DND-41 (cell line): ENCODE measurements around the gene ZNF880.

Source experiments
- ATAC-seq: fragments of 200-7000 bp; cut with Tn5 transposase; 3 replicates; pipeline ENCODE4 v1.9.1; 2021; ENCODE audit warnings: low read depth; ENCODE audit not compliant: insufficient read depth
- DNase-seq: peaks from one replicate; pipeline ENCODE4 v3.0.0-alpha.2; 2020
- H2AFZ ChIP-seq: 2 replicates; pipeline ENCODE4 v1.6.0; 2012; ENCODE audit warnings: low read depth, low read length
- H3K27ac ChIP-seq: 2 replicates; pipeline ENCODE4 v1.5.1; 2012; ENCODE audit warnings: low read length, inconsistent platforms
- H3K27me3 ChIP-seq: fragments of 200-600 bp; sonication (generic); 2 replicates; pipeline ENCODE4 v1.6.0; 2012; ENCODE audit warnings: low read length, mild to moderate bottlenecking, inconsistent platforms; ENCODE audit not compliant: insufficient read depth, poor library complexity
- H3K36me3 ChIP-seq: 2 replicates; pipeline ENCODE4 v1.5.1; 2012; ENCODE audit warnings: low read length, inconsistent platforms; ENCODE audit not compliant: insufficient read depth
- H3K4me1 ChIP-seq: 2 replicates; pipeline ENCODE4 v1.5.1; 2012; ENCODE audit warnings: mild to moderate bottlenecking, low read length; ENCODE audit not compliant: insufficient read depth
- H3K4me2 ChIP-seq: 2 replicates; pipeline ENCODE4 v1.6.0; 2012; ENCODE audit warnings: mild to moderate bottlenecking, moderate library complexity, low read length, inconsistent platforms; ENCODE audit not compliant: insufficient read depth
- H3K4me3 ChIP-seq, 2 experiments: fragments of 200-600 bp in 1 of 2; shearing (Covaris generic) in 1 of 2; 2 replicates each; pipeline ENCODE4 v1.5.1; 2012 to 2016; ENCODE audit warnings: inconsistent platforms in 2 of 2, low read length in 2 of 2, mild to moderate bottlenecking in 2 of 2, low read depth in 1 of 2, moderate library complexity in 1 of 2
- H3K79me2 ChIP-seq: 2 replicates; pipeline ENCODE4 v1.6.0; 2012; ENCODE audit warnings: low read length, inconsistent platforms; ENCODE audit not compliant: insufficient read depth
- H3K9ac ChIP-seq: 2 replicates; pipeline ENCODE4 v1.6.0; 2012; ENCODE audit warnings: low read depth, mild to moderate bottlenecking, inconsistent platforms, low read length, moderate library complexity
- H3K9me3 ChIP-seq: 2 replicates; pipeline ENCODE4 v1.5.1; 2012; ENCODE audit warnings: low read length, moderate library complexity, mild to moderate bottlenecking, inconsistent platforms; ENCODE audit not compliant: insufficient read depth, severe bottlenecking
- H4K20me1 ChIP-seq: 2 replicates; pipeline ENCODE4 v1.6.0; 2012; ENCODE audit warnings: low read length; ENCODE audit not compliant: insufficient read depth
- EZH2 ChIP-seq: IDR thresholded peaks from 3 replicates; pipeline ENCODE4 v1.6.1; 2012; ENCODE audit warnings: borderline replicate concordance, low read depth, mild to moderate bottlenecking, moderate library complexity, low read length, inconsistent platforms; ENCODE audit not compliant: severe bottlenecking
- TF ChIP-seq, protein P1 (sequence below): IDR thresholded peaks from 2 replicates; pipeline ENCODE4 v1.5.1; 2012; ENCODE audit warnings: borderline replicate concordance, low read length, moderate library complexity, mild to moderate bottlenecking; ENCODE audit not compliant: poor library complexity, severe bottlenecking; ENCODE audit errors: extremely low read depth

Gene ZNF880

GRCh38 chr19:52343548-52343947, 26.2 kb upstream of the ZNF880 start:
- no peaks in the 10 kb centered on the region for H3K27me3 ChIP-seq
- DNase-seq (peak; percentile 64), ATAC-seq (peak; percentile 75)
- TF ChIP-seq EZH2, result no peak
- TF ChIP-seq, protein P1, sequence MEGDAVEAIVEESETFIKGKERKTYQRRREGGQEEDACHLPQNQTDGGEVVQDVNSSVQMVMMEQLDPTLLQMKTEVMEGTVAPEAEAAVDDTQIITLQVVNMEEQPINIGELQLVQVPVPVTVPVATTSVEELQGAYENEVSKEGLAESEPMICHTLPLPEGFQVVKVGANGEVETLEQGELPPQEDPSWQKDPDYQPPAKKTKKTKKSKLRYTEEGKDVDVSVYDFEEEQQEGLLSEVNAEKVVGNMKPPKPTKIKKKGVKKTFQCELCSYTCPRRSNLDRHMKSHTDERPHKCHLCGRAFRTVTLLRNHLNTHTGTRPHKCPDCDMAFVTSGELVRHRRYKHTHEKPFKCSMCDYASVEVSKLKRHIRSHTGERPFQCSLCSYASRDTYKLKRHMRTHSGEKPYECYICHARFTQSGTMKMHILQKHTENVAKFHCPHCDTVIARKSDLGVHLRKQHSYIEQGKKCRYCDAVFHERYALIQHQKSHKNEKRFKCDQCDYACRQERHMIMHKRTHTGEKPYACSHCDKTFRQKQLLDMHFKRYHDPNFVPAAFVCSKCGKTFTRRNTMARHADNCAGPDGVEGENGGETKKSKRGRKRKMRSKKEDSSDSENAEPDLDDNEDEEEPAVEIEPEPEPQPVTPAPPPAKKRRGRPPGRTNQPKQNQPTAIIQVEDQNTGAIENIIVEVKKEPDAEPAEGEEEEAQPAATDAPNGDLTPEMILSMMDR, result peak; percentile 73
- no peaks in the 10 kb centered on the region for H3K9me3 ChIP-seq
- H3K79me2 ChIP-seq, result no peaks in the 10 kb centered on the region; the same call in 1 of the 2 replicates
- peaks cover 20% of the 10 kb centered on the region for H3K36me3 ChIP-seq
- no peak overlapping the region for H3K9ac ChIP-seq
- H3K27ac ChIP-seq, result no peak overlapping the region
- H2AFZ ChIP-seq, result no peak overlapping the region
- H3K4me2 ChIP-seq, result no peak overlapping the region
- H3K4me1 ChIP-seq, result no peaks in the 10 kb centered on the region
- H4K20me1 ChIP-seq, result no peaks in the 10 kb centered on the region
- H3K4me3 ChIP-seq, result no peak overlapping the region

GRCh38 chr19:52345162-52345561, 24.6 kb upstream of the ZNF880 start:
- no peak for ATAC-seq
- no peaks in the 10 kb centered on the region for H3K27me3 ChIP-seq
- no peaks in the 10 kb centered on the region; the same call in 1 of the 2 replicates for H3K79me2 ChIP-seq
- H3K4me3 ChIP-seq, result no peak overlapping the region
- H2AFZ ChIP-seq, result no peak overlapping the region
- no peaks in the 10 kb centered on the region for H3K9me3 ChIP-seq
- H4K20me1 ChIP-seq, result no peaks in the 10 kb centered on the region
- H3K36me3 ChIP-seq, result peaks cover 32% of the 10 kb centered on the region
- no peak for TF ChIP-seq EZH2
- TF ChIP-seq, protein P1, result no peak
- no peak overlapping the region for H3K9ac ChIP-seq
- no peak overlapping the region for H3K4me2 ChIP-seq
- no peaks in the 10 kb centered on the region for H3K4me1 ChIP-seq
- DNase-seq, result no peak
- no peak overlapping the region for H3K27ac ChIP-seq

DNA sequence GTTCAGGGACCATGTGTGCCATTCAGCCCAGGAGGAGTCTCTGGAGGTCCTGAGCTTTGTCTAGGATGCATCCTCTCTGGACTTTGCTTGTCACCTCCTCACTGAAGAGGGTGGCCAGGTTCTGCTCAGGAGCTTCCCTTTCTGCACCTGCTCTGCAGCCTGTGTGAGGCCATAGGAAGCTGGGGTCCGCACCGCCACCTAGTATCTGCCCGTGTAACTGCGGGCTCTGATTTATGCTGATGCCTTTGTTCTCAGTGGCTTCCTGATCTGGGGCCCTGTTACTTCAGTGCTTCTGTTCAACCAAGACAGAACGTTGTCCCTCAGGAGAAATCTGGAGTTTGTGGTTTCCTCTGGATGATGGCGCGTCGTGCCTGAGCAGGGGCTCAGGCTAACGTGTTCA, 18.2 kb upstream of the ZNF880 start:
- Histone ChIP-seq H3K4me1 (no peaks in the 10 kb centered on the region), H3K9ac (no peak overlapping the region), H3K4me2 (no peak overlapping the region), H4K20me1 (no peaks in the 10 kb centered on the region), H3K4me3 (no peak overlapping the region), H3K27me3 (no peaks in the 10 kb centered on the region), H3K79me2 (no peaks in the 10 kb centered on the region), H3K36me3 (peaks cover 82% of the 10 kb centered on the region), H3K27ac (peak overlapping the region; percentile 41; the same call in 1 of the 2 replicates), H3K9me3 (no peaks in the 10 kb centered on the region), H2AFZ (peak overlapping the region; percentile 44; the same call in 1 of the 2 replicates)
- TF ChIP-seq, protein P1, result peak; percentile 76
- TF ChIP-seq EZH2, result no peak
- peak; percentile 92 for ATAC-seq
- DNase-seq, result peak; percentile 70

GRCh38 chr19:52366414-52366824, 3.3 kb upstream of the ZNF880 start:
- no peaks in the 10 kb centered on the region for H3K4me1 ChIP-seq
- H3K79me2 ChIP-seq, result no peaks in the 10 kb centered on the region
- ATAC-seq, result no peak
- TF ChIP-seq EZH2, result no peak
- TF ChIP-seq, protein P1, result no peak
- no peak overlapping the region for H3K4me2 ChIP-seq
- H2AFZ ChIP-seq, result no peak overlapping the region
- H3K4me3 ChIP-seq, result no peak overlapping the region
- no peaks in the 10 kb centered on the region for H3K27me3 ChIP-seq
- no peak overlapping the region for H3K27ac ChIP-seq
- peaks cover 60% of the 10 kb centered on the region for H3K36me3 ChIP-seq
- DNase-seq, result no peak
- H3K9me3 ChIP-seq, result peaks cover 37% of the 10 kb centered on the region
- H4K20me1 ChIP-seq, result no peaks in the 10 kb centered on the region
- H3K9ac ChIP-seq, result no peak overlapping the region
